ENCODE measurements around the gene PIGU.

GRCh38 chr20:34586488-34587163 is 90.3 kb downstream of the PIGU start:
- no peak for TF ChIP-seq CTCF (IDR thresholded peaks at IDR 0.05; ENCODE audit: low read depth, low read length)
- TF ChIP-seq POLR2A (IDR thresholded peaks at IDR 0.05; ENCODE audit: extremely low read depth, insufficient read length), result no peak
